ENCODE data around the gene HIC1. TPM values are rescaled to one million over a fixed set of nuclear protein-coding genes. Genes with fewer than 3 reads are reported as not detected.

The HIC1 gene
- total RNA-seq, 1 experiment from 2014 or later = 1.4 TPM

- Histone ChIP-seq H3K27ac (ENCODE audit: low read length) (no peak overlapping the region), H3K4me1 (ENCODE audit: control insufficient read depth, insufficient read depth, low read length) (no peaks in the 10 kb centered on the region), H3K27me3 (ENCODE audit: control insufficient read depth, insufficient read depth, low read length) (no peaks in the 10 kb centered on the region), H3K9me3 (ENCODE audit: control insufficient read depth, insufficient read depth, low read depth, low read length) (no peaks in the 10 kb centered on the region), H3K36me3 (ENCODE audit: control insufficient read depth, insufficient read depth, low read length) (no peaks in the 10 kb centered on the region), H3K4me3 (ENCODE audit: low read depth in 2 of 2, low read length in 2 of 2) (no peak overlapping the region)
- intact Hi-C loops (cut with micrococcal nuclease; ENCODE audit: unreplicated experiment) = no loop called here
- CTCF ChIA-PET = no interaction called here
- in situ Hi-C loops (cut with HindIII; ENCODE audit: low pct_unique_long_range_greater_than_20kb, low sequenced_read_pairs) = no loop called here
- POLR2A ChIA-PET = no interaction called here
- ATAC-seq = no peak
- DNase-seq (ENCODE audit: low read depth, low spot score) = no peak
- BruUV-seq (replicated peaks) = no TSS peak
- TF ChIP-seq SIN3A (IDR thresholded peaks at IDR 0.05; ENCODE audit: borderline replicate concordance, insufficient read depth, low read depth, low read length) = no peak
- TF ChIP-seq CTCF (IDR thresholded peaks at IDR 0.05) = no peak
- TF ChIP-seq REST (IDR thresholded peaks at IDR 0.05; ENCODE audit: insufficient read depth in 1 of 2, low read depth in 2 of 2, low read length in 1 of 2) = no peak
- TF ChIP-seq TCF7L2 (IDR thresholded peaks at IDR 0.05; ENCODE audit: low read depth, low read length) = no peak
- no peak for TF ChIP-seq POLR2AphosphoS5 (IDR thresholded peaks at IDR 0.05; ENCODE audit: low read depth, low read length)
These were observed 56.8 kb downstream of the HIC1 start for GRCh38 chr17:2111691-2112090.

Small RNA genes within 50 kb of the gene (microRNA-seq; reads per million reads assigned to microRNA genes)
- gene MIR132 (ENCODE audit: unreplicated experiment) (590 reads per million, percentile 75 among the genes with 10 or more reads in this experiment), gene MIR212 (ENCODE audit: unreplicated experiment) (7.6 reads per million, percentile 23 among the genes with 10 or more reads in this experiment)

Other genes with a start within 250 kb of the HIC1 start
- 17.1 TPM for gene SMYD4, start 225.2 kb upstream of the HIC1 start, total RNA-seq (2021; ENCODE audit: unreplicated experiment)
- gene RPA1, start 225.1 kb upstream of the HIC1 start, total RNA-seq (2021; ENCODE audit: unreplicated experiment) = 150 TPM
- gene RTN4RL1, start 29.8 kb upstream of the HIC1 start, total RNA-seq (2021; ENCODE audit: unreplicated experiment) = 0.80 TPM
- gene DPH1, start 24.9 kb upstream of the HIC1 start, total RNA-seq (2021; ENCODE audit: unreplicated experiment) = 24.3 TPM
- 42.5 TPM for gene OVCA2, start 13.1 kb upstream of the HIC1 start, total RNA-seq (2021; ENCODE audit: unreplicated experiment)
- 17.8 TPM for gene SMG6, start 248.7 kb downstream of the HIC1 start, total RNA-seq (2021; ENCODE audit: unreplicated experiment)
- 11.8 TPM for gene SRR, start 248.8 kb downstream of the HIC1 start, total RNA-seq (2021; ENCODE audit: unreplicated experiment)